Activated naive CD4-positive, alpha-beta T cell treated with anti-CD3 and anti-CD28 coated beads, Interleukin-2, amount 10 ng/mL, durations not matched to agents 7 days and 5 days (primary cell): ENCODE results near the gene MYBPC2.
"Not testable (repeated sequence)": the region's sequence is repeated elsewhere in the genome, so short reads cannot be mapped to it uniquely, and the experiment has no call there.

Experiments used
- CTCF ChIA-PET: fragments of 350-600 bp; sonication (Branson Sonifier 250); formaldehyde crosslinking; loops from one replicate; lab custom pipeline; 2021; ENCODE audit warnings: antibody characterized with exemption; lab: Charles Lee
- DNase-seq: peaks from one replicate; pipeline ENCODE4 v3.0.0-alpha.2; 2020
- H3K27ac Mint-ChIP-seq: one replicate; pipeline ENCODE4 v1.8.0; 2021; ENCODE audit warnings: mild to moderate bottlenecking, moderate library complexity, mixed read lengths
- H3K27me3 Mint-ChIP-seq: one replicate; pipeline ENCODE4 v1.8.0; 2021; ENCODE audit warnings: mild to moderate bottlenecking, mixed read lengths
- H3K36me3 Mint-ChIP-seq: one replicate; pipeline ENCODE4 v1.8.0; 2021; ENCODE audit warnings: mixed read lengths
- H3K4me1 Mint-ChIP-seq: one replicate; pipeline ENCODE4 v1.8.0; 2021; ENCODE audit warnings: mixed read lengths
- H3K4me3 Mint-ChIP-seq: one replicate; pipeline ENCODE4 v1.8.0; 2021; ENCODE audit warnings: mild to moderate bottlenecking, moderate library complexity, mixed read lengths
- H3K9me3 Mint-ChIP-seq: one replicate; pipeline ENCODE4 v1.8.0; 2021; ENCODE audit warnings: mixed read lengths

The MYBPC2 gene

GRCh38 chr19:50465986-50466705, 33.5 kb downstream of the MYBPC2 start:
- CTCF ChIA-PET = interaction anchor here (1.1 to 1.8 kb wide), 2 partner anchors 21 to 109 kb away, joined by 3 to 5 read pairs; no protein-coding TSS in a partner anchor
- no peaks in the 10 kb centered on the region for H3K9me3 Mint-ChIP-seq
- no peak for DNase-seq

GRCh38 chr19:50466706-50467039, 34.0 kb downstream of the MYBPC2 start:
- Mint-ChIP-seq H3K4me3 (no peak overlapping the region), H3K36me3 (no peaks in the 10 kb centered on the region), H3K27ac (no peak overlapping the region), H3K4me1 (no peaks in the 10 kb centered on the region), H3K27me3 (peaks cover 28% of the 10 kb centered on the region), H3K9me3 (no peaks in the 10 kb centered on the region)
- CTCF ChIA-PET = interaction anchor here (1.1 kb wide), 1 partner anchor 21 kb away, joined by 3 read pairs; no protein-coding TSS in a partner anchor
- no peak for DNase-seq

More at GRCh38 chr19:50465986-50466705, 33.5 kb downstream of the MYBPC2 start:
- no peak overlapping the region for H3K4me3 Mint-ChIP-seq
- no peak overlapping the region for H3K27ac Mint-ChIP-seq
- H3K4me1 Mint-ChIP-seq = peaks cover 3% of the 10 kb centered on the region
- H3K27me3 Mint-ChIP-seq = peaks cover 31% of the 10 kb centered on the region
- no peaks in the 10 kb centered on the region for H3K36me3 Mint-ChIP-seq

- H3K36me3 Mint-ChIP-seq = no peaks in the 10 kb centered on the region
- peaks cover 24% of the 10 kb centered on the region for H3K27me3 Mint-ChIP-seq
- no peak overlapping the region for H3K27ac Mint-ChIP-seq
- H3K9me3 Mint-ChIP-seq = no peaks in the 10 kb centered on the region
- no peak for DNase-seq
- CTCF ChIA-PET = no interaction called here
- no peak overlapping the region for H3K4me3 Mint-ChIP-seq
- H3K4me1 Mint-ChIP-seq = no peaks in the 10 kb centered on the region
Observed at GRCh38 chr19:50467566-50467965, 34.9 kb downstream of the MYBPC2 start.

- H3K9me3 Mint-ChIP-seq = no peaks in the 10 kb centered on the region
- no peaks in the 10 kb centered on the region for H3K36me3 Mint-ChIP-seq
- no peaks in the 10 kb centered on the region for H3K4me1 Mint-ChIP-seq
- H3K27me3 Mint-ChIP-seq = peaks cover 24% of the 10 kb centered on the region
- no peak overlapping the region for H3K4me3 Mint-ChIP-seq
- no peak for DNase-seq
- CTCF ChIA-PET = no interaction called here
- no peak overlapping the region for H3K27ac Mint-ChIP-seq
Observed at GRCh38 chr19:50468818-50469217, 36.1 kb downstream of the MYBPC2 start.

GRCh38 chr19:50473336-50473735, 40.6 kb downstream of the MYBPC2 start:
- H3K4me3 Mint-ChIP-seq, DNase-seq, H3K27ac Mint-ChIP-seq, H3K9me3 Mint-ChIP-seq: not testable (repeated sequence)
- peaks cover 32% of the 10 kb centered on the region for H3K27me3 Mint-ChIP-seq
- CTCF ChIA-PET = interaction anchor here (0.7 kb wide), 1 partner anchor 102 kb away, joined by 3 read pairs; no protein-coding TSS in a partner anchor
- H3K36me3 Mint-ChIP-seq = peaks cover 15% of the 10 kb centered on the region
- H3K4me1 Mint-ChIP-seq = peaks cover 21% of the 10 kb centered on the region

- Mint-ChIP-seq H3K9me3 (peaks cover 4% of the 10 kb centered on the region), H3K4me1 (peaks cover 26% of the 10 kb centered on the region), H3K27me3 (peaks cover 26% of the 10 kb centered on the region), H3K36me3 (peaks cover 23% of the 10 kb centered on the region), H3K27ac (peak overlapping the region; percentile 87), H3K4me3 (peak overlapping the region; percentile 57)
- no peak for DNase-seq
- CTCF ChIA-PET = interaction anchor here (1.6 kb wide), 1 partner anchor 12 kb away, joined by 4 read pairs; no protein-coding TSS in a partner anchor
Observed at GRCh38 chr19:50475101-50475568, 42.4 kb downstream of the MYBPC2 start.

- H3K4me1 Mint-ChIP-seq = peaks cover 26% of the 10 kb centered on the region
- DNase-seq = no peak
- CTCF ChIA-PET = no interaction called here
- H3K36me3 Mint-ChIP-seq = peaks cover 23% of the 10 kb centered on the region
- H3K27ac Mint-ChIP-seq = peak overlapping the region; percentile 89
- peak overlapping the region; percentile 100 for H3K4me3 Mint-ChIP-seq
- peaks cover 26% of the 10 kb centered on the region for H3K27me3 Mint-ChIP-seq
- H3K9me3 Mint-ChIP-seq = peaks cover 4% of the 10 kb centered on the region
Observed at GRCh38 chr19:50475736-50476223, 43.1 kb downstream of the MYBPC2 start.

GRCh38 chr19:50476224-50476906, 43.7 kb downstream of the MYBPC2 start, which contains the start of the genes EMC10 and GARIN5A:
EMC10 (plus strand) TSS chr19:50476507; CDS start chr19:50476545, 38 bp downstream.
GARIN5A (minus strand) TSS chr19:50476848; CDS start chr19:50476388, 460 bp downstream.
- Mint-ChIP-seq H3K27ac (peak within 1 kb of the TSS; percentile 89), H3K27me3 (peaks cover 26% of the 10 kb centered on the region), H3K4me1 (peaks cover 26% of the 10 kb centered on the region), H3K9me3 (peaks cover 4% of the 10 kb centered on the region), H3K36me3 (peaks cover 28% of the 10 kb centered on the region), H3K4me3 (peak within 1 kb of the TSS; percentile 100)
- DNase-seq = peak; percentile 96
- CTCF ChIA-PET = no interaction called here

GRCh38 chr19:50476907-50477238, 44.2 kb downstream of the MYBPC2 start:
- Mint-ChIP-seq H3K27me3 (peaks cover 26% of the 10 kb centered on the region), H3K36me3 (peaks cover 28% of the 10 kb centered on the region), H3K4me3 (peak overlapping the region; percentile 100), H3K4me1 (peaks cover 26% of the 10 kb centered on the region), H3K27ac (peak overlapping the region; percentile 89), H3K9me3 (peaks cover 4% of the 10 kb centered on the region)
- CTCF ChIA-PET = no interaction called here
- DNase-seq = no peak

- Mint-ChIP-seq H3K36me3 (peaks cover 28% of the 10 kb centered on the region), H3K4me3 (peak overlapping the region; percentile 100), H3K27me3 (peaks cover 26% of the 10 kb centered on the region), H3K4me1 (peaks cover 26% of the 10 kb centered on the region), H3K9me3 (peaks cover 4% of the 10 kb centered on the region), H3K27ac (peak overlapping the region; percentile 89)
- no peak for DNase-seq
- CTCF ChIA-PET = no interaction called here
Observed at GRCh38 chr19:50477751-50478515, 45.2 kb downstream of the MYBPC2 start.

- Mint-ChIP-seq H3K27me3 (peaks cover 22% of the 10 kb centered on the region), H3K27ac (no peak overlapping the region), H3K36me3 (peaks cover 34% of the 10 kb centered on the region), H3K4me1 (peaks cover 26% of the 10 kb centered on the region), H3K9me3 (peaks cover 4% of the 10 kb centered on the region), H3K4me3 (no peak overlapping the region)
- CTCF ChIA-PET = interaction anchor here (0.6 to 1.1 kb wide), 3 partner anchors 17 to 517 kb away, joined by 3 to 4 read pairs (median 3); no protein-coding TSS in a partner anchor
- peak; percentile 33 for DNase-seq
Observed at GRCh38 chr19:50478901-50479715, 46.4 kb downstream of the MYBPC2 start.

GRCh38 chr19:50479761-50480251, 47.1 kb downstream of the MYBPC2 start:
- H3K36me3 Mint-ChIP-seq = peaks cover 34% of the 10 kb centered on the region
- H3K27me3 Mint-ChIP-seq = peaks cover 18% of the 10 kb centered on the region
- H3K9me3 Mint-ChIP-seq = peaks cover 4% of the 10 kb centered on the region
- peaks cover 26% of the 10 kb centered on the region for H3K4me1 Mint-ChIP-seq
- no peak overlapping the region for H3K27ac Mint-ChIP-seq
- CTCF ChIA-PET = interaction anchor here (0.6 to 1.1 kb wide), 3 partner anchors 18 to 517 kb away, joined by 3 to 4 read pairs (median 3); no protein-coding TSS in a partner anchor
- H3K4me3 Mint-ChIP-seq = no peak overlapping the region
- DNase-seq = no peak
